AG09319 (cell line): Measurements from ENCODE around the gene EEF1AKMT3.

Source experiments
- DNase-seq: peaks from one replicate; pipeline ENCODE4 v3.0.0-alpha.2; 2010; ENCODE audit warnings: low read depth; ENCODE audit errors: extremely low read depth
- TF ChIP-seq, protein P1 (sequence below): IDR thresholded peaks from 2 replicates; pipeline ENCODE4 v1.5.1; 2011; ENCODE audit warnings: low read depth, mild to moderate bottlenecking, inconsistent platforms, low read length, moderate library complexity

Gene EEF1AKMT3

DNA sequence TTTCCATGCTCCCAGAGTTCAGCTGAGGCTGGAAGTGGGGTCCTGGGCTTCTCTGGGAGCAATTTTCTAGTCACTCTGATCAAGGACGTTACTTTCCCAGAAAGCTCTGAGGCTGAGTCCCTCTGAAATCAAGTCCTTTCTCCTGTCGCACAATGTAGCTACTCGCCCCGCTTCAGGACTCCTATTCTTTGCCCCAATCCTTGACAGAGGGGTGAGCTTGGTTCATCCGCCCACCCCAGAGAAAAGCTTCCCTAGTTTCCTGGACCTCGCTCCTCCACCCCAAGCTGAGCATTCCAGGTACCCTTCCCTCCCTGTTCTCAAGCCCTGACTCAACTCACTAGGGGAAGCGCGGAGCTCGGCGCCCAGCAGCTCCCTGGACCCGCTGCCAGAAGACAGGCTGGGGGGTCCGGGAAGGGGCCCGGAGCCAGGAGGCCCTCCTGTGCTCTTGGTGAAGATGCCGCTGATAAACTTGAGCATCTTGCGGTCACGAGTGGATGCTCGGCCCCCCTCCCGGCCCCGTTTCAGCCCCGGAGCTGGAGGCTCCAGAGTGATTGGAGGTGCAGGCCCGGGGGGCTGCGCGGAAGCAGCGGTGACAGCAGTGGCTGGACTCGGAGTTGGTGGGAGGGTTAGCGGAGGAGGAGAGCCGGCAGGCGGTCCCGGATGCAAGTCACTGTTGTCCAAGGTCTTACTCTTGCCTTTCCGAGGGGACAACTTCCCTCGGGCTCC, 35.5 kb upstream of the EEF1AKMT3 start:
- TF ChIP-seq, protein P1, sequence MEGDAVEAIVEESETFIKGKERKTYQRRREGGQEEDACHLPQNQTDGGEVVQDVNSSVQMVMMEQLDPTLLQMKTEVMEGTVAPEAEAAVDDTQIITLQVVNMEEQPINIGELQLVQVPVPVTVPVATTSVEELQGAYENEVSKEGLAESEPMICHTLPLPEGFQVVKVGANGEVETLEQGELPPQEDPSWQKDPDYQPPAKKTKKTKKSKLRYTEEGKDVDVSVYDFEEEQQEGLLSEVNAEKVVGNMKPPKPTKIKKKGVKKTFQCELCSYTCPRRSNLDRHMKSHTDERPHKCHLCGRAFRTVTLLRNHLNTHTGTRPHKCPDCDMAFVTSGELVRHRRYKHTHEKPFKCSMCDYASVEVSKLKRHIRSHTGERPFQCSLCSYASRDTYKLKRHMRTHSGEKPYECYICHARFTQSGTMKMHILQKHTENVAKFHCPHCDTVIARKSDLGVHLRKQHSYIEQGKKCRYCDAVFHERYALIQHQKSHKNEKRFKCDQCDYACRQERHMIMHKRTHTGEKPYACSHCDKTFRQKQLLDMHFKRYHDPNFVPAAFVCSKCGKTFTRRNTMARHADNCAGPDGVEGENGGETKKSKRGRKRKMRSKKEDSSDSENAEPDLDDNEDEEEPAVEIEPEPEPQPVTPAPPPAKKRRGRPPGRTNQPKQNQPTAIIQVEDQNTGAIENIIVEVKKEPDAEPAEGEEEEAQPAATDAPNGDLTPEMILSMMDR = no peak
- DNase-seq = no peak

DNA sequence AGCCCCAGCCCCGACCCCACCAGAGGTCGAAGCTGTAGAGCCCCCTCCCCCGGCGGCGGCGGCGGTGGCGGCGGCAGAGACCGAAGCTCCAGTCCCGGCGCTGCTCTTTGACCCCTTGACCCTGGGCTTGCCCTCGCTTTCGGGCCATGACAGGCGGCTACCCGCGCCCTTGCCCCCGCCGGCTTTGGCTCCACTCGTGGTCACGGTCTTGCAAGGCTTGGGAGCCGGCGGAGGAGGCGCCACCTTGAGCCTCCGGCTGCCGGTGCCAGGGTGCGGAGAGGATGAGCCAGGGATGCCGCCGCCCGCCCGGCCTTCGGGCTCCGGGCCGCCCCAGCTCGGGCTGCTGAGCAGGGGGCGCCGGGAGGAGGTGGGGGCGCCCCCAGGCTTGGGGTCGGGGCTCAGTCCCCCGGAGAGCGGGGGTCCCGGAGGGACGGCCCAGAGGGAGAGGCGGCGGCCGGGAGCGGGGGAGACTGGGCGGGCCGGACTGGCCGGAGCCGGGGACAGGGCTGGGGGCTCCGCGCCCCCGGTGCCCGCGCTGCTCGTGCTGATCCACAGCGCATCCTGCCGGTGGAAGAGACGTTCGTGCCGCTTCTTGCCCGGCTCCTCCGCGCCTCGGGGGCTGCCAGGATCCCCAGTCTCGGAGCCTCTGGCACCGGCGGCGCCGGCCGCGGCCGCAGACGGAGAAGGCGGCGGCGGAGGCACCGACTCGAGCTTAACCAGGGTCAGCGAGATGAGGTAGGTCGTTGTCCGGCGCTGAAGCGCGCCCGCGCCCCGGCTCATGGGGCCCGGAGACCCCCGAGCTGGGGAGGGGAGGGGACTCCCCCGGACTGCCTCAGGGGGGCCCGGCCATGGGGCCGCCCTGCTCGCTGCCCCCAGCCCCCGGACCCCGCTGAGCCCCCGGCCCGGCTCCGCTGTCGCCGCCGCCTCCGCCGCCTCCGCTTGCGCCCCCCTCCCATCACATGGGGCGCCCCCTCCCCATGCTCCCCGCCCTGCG, 34.6 kb upstream of the EEF1AKMT3 start:
- TF ChIP-seq, protein P1 = peak; percentile 31
- DNase-seq = no peak

DNA sequence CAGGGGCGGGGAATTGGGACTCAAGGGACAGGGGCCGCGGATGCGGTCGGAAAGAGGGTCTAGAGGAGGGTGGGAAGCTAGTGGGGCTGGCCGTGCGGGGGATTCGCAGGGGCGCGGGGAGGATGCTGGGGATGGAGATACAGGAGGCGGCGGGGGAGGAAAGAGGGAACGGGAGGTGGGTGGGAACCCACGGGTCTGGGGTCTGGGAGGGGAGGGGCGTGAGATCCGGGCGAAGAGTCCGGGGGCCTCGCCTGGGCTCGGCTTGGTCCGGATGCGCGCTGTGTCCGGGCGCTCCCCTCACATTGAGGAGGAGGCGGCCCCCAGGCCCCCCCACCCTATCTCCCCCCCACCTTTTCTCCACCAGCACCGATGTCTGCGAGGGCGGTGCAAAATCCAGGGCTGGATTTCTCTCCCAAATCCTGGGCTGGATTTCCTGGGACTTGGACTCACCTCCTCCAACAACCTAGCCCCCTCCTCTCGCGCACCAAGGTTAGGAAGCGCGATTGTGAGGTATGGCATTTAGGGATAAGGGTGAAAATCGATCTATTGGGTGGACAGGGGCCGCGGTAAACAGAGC, 33.7 kb upstream of the EEF1AKMT3 start, which contains the start of gene AGAP2:
Gene AGAP2 (minus strand): TSS at position 82 of the 577 bp plus-strand sequence. CDS start 496 bp downstream, outside the sequence.
- no peak for DNase-seq
- TF ChIP-seq, protein P1 = no peak

DNA sequence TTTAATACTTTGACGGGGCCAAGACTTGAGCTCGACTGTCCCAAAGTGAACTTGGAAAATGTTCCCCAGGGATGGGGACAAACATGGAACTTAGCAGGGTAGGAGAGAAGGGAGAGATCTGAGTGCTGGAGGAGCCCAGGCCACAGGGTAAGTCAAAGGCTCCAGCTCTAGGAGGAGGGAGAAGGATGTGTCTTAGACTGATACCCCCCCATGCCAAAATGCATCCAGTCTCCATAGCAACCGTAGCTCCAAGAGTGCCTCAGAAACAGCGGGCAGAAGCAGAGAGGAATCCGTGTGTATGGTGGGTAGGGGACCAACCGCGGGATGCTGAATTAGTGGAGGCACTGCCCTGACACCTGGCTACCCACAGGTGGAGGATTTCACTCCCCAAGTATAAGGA, 33.0 kb upstream of the EEF1AKMT3 start:
- no peak for DNase-seq
- TF ChIP-seq, protein P1 = no peak

DNA sequence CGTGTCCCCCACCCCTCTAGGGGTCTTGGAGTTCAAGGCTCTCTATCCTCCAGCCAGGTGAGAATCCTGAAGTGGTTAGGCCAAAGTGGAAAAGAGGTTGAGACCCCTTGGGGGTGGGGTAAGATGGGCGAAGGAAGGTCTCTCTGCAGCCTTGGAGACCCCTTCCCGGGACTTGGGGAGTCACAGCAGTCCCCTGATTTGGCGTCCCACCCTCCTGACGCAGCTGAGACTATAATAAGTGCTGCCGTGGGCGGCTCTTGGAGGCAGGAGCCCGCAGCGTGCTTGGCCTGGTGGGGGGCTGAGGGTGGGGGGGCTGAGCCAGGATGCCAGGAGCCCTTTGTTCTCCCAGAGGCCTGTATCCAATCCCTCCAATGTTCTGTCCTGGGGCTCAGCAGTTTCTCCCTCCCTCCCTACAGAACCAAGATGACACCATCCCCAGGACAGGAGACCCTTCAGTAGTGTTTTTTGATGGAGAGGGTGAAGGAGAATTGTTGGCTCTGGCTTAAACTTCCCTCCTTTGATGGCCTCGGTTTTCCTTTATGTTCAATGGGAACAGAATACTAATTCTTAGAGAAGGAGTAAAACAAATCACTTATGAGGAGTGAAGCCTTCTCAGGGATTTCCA, 32.4 kb upstream of the EEF1AKMT3 start:
- TF ChIP-seq, protein P1 = no peak
- no peak for DNase-seq

DNA sequence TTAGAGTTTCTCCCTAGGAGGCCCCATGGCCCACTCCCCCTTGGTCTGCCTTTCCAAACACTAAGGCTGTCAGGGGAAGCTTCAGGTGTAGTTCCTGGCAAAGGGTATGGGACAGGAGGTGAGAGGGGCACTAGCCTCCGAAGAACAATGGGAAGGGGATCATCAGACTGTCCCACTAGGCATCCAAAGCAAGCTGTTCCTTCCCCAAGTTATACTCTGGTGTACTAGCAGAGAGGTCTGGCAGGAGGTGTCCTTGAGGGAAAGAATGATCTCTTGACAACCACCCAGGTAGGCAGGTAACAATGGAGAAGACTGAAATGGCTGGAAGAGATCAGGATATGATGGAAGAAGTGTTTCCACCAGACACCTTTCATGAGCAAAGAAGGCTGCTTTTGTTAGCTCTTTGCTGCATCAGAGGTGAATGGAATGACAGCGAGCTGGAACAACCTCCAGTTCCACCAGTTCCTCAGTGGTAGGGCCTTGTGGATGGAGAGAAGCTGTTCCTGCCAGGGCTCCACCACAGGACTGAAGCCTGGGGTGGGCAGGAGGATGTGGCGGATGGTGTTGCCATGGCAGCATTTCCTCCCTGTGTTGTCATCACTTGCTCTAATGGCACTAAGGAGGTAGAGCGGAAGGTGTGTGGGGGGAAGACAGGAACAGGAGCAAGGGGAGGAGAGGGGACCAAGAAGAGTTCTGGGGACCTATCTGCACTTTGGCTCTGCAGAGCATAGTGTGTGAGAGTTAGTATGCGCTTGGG, 31.6 kb upstream of the EEF1AKMT3 start:
- DNase-seq = no peak
- TF ChIP-seq, protein P1 = no peak
